Measurements from ENCODE around the gene CEL.

DNA sequence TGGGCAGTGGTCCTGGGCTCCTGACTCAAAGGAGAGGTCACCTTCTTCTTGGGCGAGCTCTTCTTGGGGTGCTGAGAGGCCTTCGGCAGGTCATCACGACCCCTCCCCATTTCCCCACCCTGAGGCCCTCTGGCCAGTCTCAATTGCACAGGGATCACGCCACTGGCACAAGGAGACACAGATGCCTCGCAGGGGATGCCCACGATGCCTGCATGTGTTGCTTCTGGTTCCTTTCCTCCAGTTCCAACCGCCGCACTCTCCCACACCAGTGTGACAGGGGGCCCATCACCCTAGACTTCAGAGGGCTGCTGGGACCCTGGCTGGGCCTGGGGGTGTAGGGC lies 1.3 kb downstream of the CEL start:
- no peak for TF ChIP-seq CTCF (conservative IDR thresholded peaks at IDR 0.05; ENCODE audit: low read length)
- TF ChIP-seq EZH2phosphoT487 (IDR thresholded peaks at IDR 0.05; ENCODE audit: borderline replicate concordance, low read depth, low read length): no peak
